ENCODE measurements around the gene TRIP6. TPM values are rescaled to one million over a fixed set of nuclear protein-coding genes. Genes with fewer than 3 reads are reported as not detected.
A peak's percentile ranks its signal among the peaks of the same experiment; 100 is the strongest.

The TRIP6 gene
- total and polyA plus RNA-seq, 2 donors (not counting 3 experiments of a cell fraction or from before 2014, with no cell fraction given): 90.3 TPM

DNA sequence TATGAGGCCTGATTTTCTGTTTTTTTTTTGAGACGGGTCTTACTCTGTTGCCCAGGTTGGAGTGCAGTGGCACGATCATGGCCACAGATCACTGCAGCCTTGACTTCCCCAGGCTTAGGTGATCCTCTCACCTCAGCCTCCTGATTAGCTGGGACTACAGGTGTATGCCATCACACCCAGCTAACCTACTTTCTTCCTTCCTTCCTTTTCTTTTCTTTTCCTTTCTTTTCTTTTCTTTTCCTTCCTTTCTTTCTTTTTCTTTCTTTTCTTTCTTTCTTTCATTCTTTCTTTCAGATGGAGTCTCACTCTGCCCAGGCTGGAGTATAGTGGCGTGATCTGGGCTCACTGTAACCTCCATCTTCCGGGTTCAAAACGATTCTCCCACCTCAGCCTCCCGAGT, 11.5 kb downstream of the TRIP6 start:
- peak; percentile 64 for FAIRE-seq
- H3K79me2 ChIP-seq (ENCODE audit: control insufficient read depth, insufficient read depth, low read length): peaks cover 69% of the 10 kb centered on the region

DNA sequence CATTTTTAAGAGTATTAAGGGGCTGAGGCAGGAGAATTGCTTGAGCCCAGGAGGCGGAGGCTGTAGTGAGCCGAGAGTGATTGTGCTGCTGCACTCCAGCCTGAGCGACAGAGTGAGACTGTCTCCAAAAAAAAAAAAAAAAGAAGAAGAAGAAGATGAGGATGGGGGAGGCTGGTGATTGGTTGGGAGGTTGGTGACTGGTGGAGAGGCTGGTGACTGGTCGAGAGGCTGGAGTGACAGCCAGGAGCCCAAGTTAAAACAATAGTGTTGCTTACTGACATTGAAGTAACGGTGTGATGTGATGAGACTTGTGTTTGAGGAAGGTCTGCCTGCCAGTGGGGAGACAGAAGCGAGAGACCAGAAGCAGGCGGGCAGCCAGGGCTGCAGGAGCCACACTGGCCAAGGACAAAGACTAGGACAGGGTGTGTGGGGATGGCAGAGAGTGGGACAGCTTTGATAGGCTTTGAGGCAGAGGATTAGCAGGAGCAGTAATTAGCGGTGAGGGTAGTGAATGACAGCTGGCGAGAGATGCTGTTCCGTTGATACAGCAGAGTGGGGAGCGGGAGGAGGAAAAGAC, 12.6 kb downstream of the TRIP6 start:
- H3K9me1 ChIP-seq (replicated peaks; ENCODE audit: control insufficient read depth, extremely low read depth, insufficient read depth, low read length): no peaks in the 10 kb centered on the region
- H3K4me1 ChIP-seq (ENCODE audit: control insufficient read depth, extremely low read depth, insufficient read depth, low read length): peaks cover 13% of the 10 kb centered on the region
- no peaks in the 10 kb centered on the region for H3K9me3 ChIP-seq (replicated peaks; ENCODE audit: control insufficient read depth, insufficient read depth, low read length)
- H3K27me3 ChIP-seq (ENCODE audit: control insufficient read depth in 2 of 2, insufficient read depth in 2 of 2, low read length in 2 of 2): no peaks in the 10 kb centered on the region
- H3K36me3 ChIP-seq (ENCODE audit: control insufficient read depth in 2 of 2, extremely low read depth in 1 of 2, insufficient read depth in 2 of 2, low read length in 2 of 2): peaks cover 17 to 37% of the 10 kb centered on the region in 2 experiments
- H3K9ac ChIP-seq (replicated peaks; ENCODE audit: extremely low read depth, insufficient read depth, low read length): no peak overlapping the region
- FAIRE-seq (no peak), DNase-seq (ENCODE audit: low read depth, low spot score) (no peak)
- H2AFZ ChIP-seq (ENCODE audit: low read depth, low read length): no peak overlapping the region
- no TSS peak for BruUV-seq (replicated peaks)
- H3K79me2 ChIP-seq (ENCODE audit: control insufficient read depth, insufficient read depth, low read length): peaks cover 69% of the 10 kb centered on the region
- TF ChIP-seq POLR2AphosphoS5 (IDR thresholded peaks at IDR 0.05; ENCODE audit: insufficient read depth, low read depth, low read length) (no peak), MYC (IDR thresholded peaks at IDR 0.05; ENCODE audit: low read depth, low read length) (no peak), JUN (IDR thresholded peaks at IDR 0.05; ENCODE audit: borderline replicate concordance, insufficient read depth, insufficient read length, low read depth) (no peak), EZH2 (IDR thresholded peaks at IDR 0.05; ENCODE audit: borderline replicate concordance, low read depth, low read length, severe bottlenecking) (no peak), FOS (IDR thresholded peaks at IDR 0.05; ENCODE audit: borderline replicate concordance, insufficient read depth, low read length) (no peak), POLR2A (IDR thresholded peaks at IDR 0.05; ENCODE audit: low read depth, low read length) (no peak), GATA2 (IDR thresholded peaks at IDR 0.05; ENCODE audit: insufficient read depth, insufficient read length, low read depth, low read length) (no peak)
- TF ChIP-seq, protein P1, sequence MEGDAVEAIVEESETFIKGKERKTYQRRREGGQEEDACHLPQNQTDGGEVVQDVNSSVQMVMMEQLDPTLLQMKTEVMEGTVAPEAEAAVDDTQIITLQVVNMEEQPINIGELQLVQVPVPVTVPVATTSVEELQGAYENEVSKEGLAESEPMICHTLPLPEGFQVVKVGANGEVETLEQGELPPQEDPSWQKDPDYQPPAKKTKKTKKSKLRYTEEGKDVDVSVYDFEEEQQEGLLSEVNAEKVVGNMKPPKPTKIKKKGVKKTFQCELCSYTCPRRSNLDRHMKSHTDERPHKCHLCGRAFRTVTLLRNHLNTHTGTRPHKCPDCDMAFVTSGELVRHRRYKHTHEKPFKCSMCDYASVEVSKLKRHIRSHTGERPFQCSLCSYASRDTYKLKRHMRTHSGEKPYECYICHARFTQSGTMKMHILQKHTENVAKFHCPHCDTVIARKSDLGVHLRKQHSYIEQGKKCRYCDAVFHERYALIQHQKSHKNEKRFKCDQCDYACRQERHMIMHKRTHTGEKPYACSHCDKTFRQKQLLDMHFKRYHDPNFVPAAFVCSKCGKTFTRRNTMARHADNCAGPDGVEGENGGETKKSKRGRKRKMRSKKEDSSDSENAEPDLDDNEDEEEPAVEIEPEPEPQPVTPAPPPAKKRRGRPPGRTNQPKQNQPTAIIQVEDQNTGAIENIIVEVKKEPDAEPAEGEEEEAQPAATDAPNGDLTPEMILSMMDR (IDR thresholded peaks at IDR 0.05; ENCODE audit: extremely low read depth in 1 of 2, insufficient read depth in 1 of 2, low read depth in 1 of 2, low read length in 2 of 2): no peak
- TF ChIP-seq, protein P2, sequence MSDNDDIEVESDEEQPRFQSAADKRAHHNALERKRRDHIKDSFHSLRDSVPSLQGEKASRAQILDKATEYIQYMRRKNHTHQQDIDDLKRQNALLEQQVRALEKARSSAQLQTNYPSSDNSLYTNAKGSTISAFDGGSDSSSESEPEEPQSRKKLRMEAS (IDR thresholded peaks at IDR 0.05; ENCODE audit: insufficient read depth, insufficient read length): no peak
- H3K4me3 ChIP-seq (replicated peaks in 1 of 3; ENCODE audit: insufficient read depth in 1 of 3, low read depth in 1 of 3, low read length in 3 of 3): no peak overlapping the region
- H3K27ac ChIP-seq (ENCODE audit: insufficient read depth, low read depth, low read length): no peak overlapping the region
- H4K20me1 ChIP-seq (replicated peaks; ENCODE audit: control insufficient read depth, extremely low read depth, insufficient read depth, low read length): no peaks in the 10 kb centered on the region
- dilution Hi-C loops (cut with MboI; ENCODE audit: extremely low pct_ligation_motif_present, low sequenced_read_pairs): no loop called here
- no peak overlapping the region for H3K4me2 ChIP-seq (ENCODE audit: insufficient read depth, low read length)
- ChIA-PET CTCF (no interaction called here), POLR2A (no interaction called here)
- intact Hi-C loops (cut with micrococcal nuclease): no loop called here

More for the DNA sequence above, 11.5 kb downstream of the TRIP6 start:
- H3K27ac ChIP-seq (ENCODE audit: insufficient read depth, low read depth, low read length): no peak overlapping the region
- H3K9me1 ChIP-seq (replicated peaks; ENCODE audit: control insufficient read depth, extremely low read depth, insufficient read depth, low read length): no peaks in the 10 kb centered on the region
- no peaks in the 10 kb centered on the region for H4K20me1 ChIP-seq (replicated peaks; ENCODE audit: control insufficient read depth, extremely low read depth, insufficient read depth, low read length)
- peaks cover 20 to 28% of the 10 kb centered on the region in 2 experiments for H3K36me3 ChIP-seq (ENCODE audit: control insufficient read depth in 2 of 2, extremely low read depth in 1 of 2, insufficient read depth in 2 of 2, low read length in 2 of 2)
- no TSS peak for BruUV-seq (replicated peaks)
- TF ChIP-seq MYC (IDR thresholded peaks at IDR 0.05; ENCODE audit: low read depth, low read length): no peak
- no peak for TF ChIP-seq FOS (IDR thresholded peaks at IDR 0.05; ENCODE audit: borderline replicate concordance, insufficient read depth, low read length)
- TF ChIP-seq POLR2A (IDR thresholded peaks at IDR 0.05; ENCODE audit: low read depth, low read length): no peak
- TF ChIP-seq, protein P2 (IDR thresholded peaks at IDR 0.05; ENCODE audit: insufficient read depth, insufficient read length): no peak
- no peak overlapping the region for H3K4me3 ChIP-seq (replicated peaks in 1 of 3; ENCODE audit: insufficient read depth in 1 of 3, low read depth in 1 of 3, low read length in 3 of 3)
- peaks cover 19% of the 10 kb centered on the region for H3K4me1 ChIP-seq (ENCODE audit: control insufficient read depth, extremely low read depth, insufficient read depth, low read length)
- H3K9me3 ChIP-seq (replicated peaks; ENCODE audit: control insufficient read depth, insufficient read depth, low read length): no peaks in the 10 kb centered on the region
- DNase-seq (ENCODE audit: low read depth, low spot score): no peak
- H3K4me2 ChIP-seq (ENCODE audit: insufficient read depth, low read length): no peak overlapping the region
- H3K27me3 ChIP-seq (ENCODE audit: control insufficient read depth in 2 of 2, insufficient read depth in 2 of 2, low read length in 2 of 2): no peaks in the 10 kb centered on the region
- dilution Hi-C loops (cut with MboI; ENCODE audit: extremely low pct_ligation_motif_present, low sequenced_read_pairs) (no loop called here), intact Hi-C loops (cut with micrococcal nuclease) (no loop called here)
- ChIA-PET CTCF (no interaction called here), POLR2A (no interaction called here)
- no peak overlapping the region for H2AFZ ChIP-seq (ENCODE audit: low read depth, low read length)
- no peak overlapping the region for H3K9ac ChIP-seq (replicated peaks; ENCODE audit: extremely low read depth, insufficient read depth, low read length)
